ENCODE data around the gene ZFYVE28. TPM values are rescaled to one million over a fixed set of nuclear protein-coding genes. Genes with fewer than 3 reads are reported as not detected.

The ZFYVE28 gene
- total and polyA plus RNA-seq, 2 experiments from 2014 or later: 4.6 to 9.6 TPM

- Histone ChIP-seq H4K20me1 (ENCODE audit: insufficient read depth) (no peaks in the 10 kb centered on the region; the same call in 1 of the 2 replicates), H3K4me1 (ENCODE audit: insufficient read depth) (0 out of 2 replicates have a peak, but pooled peaks cover 8% of the 10 kb centered on the region), H3K9ac (no peak overlapping the region), H3K36me3 (ENCODE audit: low read depth) (peaks cover 4% of the 10 kb centered on the region; the same call in 1 of the 2 replicates), H2AFZ (no peak overlapping the region), H3K4me2 (ENCODE audit: unreplicated experiment) (no peak overlapping the region), H3K9me3 (ENCODE audit: low read depth) (no peaks in the 10 kb centered on the region), H3K9me2 (ENCODE audit: insufficient read depth) (no peaks in the 10 kb centered on the region), H3K79me2 (ENCODE audit: insufficient read depth) (peaks cover 67% of the 10 kb centered on the region), H3K4me3 (no peak overlapping the region), H3K27me3 (replicated peaks; ENCODE audit: insufficient read depth) (no peaks in the 10 kb centered on the region), H3K27ac (no peak overlapping the region), H3F3A (ENCODE audit: insufficient read depth) (no peaks in the 10 kb centered on the region)
- DNase-seq: no peak
- in situ Hi-C loops (cut with MboI): no loop called here
- 73 to 78% methylated on average over 13 of the region's 13 CpGs for WGBS, 2 experiments (ENCODE audit: low coverage in 1 of 2, low lambda C conversion rate in 2 of 2, missing lambda C conversion rate in 2 of 2)
- no peak for TF ChIP-seq EZH2phosphoT487 (IDR thresholded peaks at IDR 0.05; ENCODE audit: insufficient read depth, low read depth)
- TF ChIP-seq EZH2 (IDR thresholded peaks at IDR 0.05; ENCODE audit: insufficient read depth, poor library complexity, severe bottlenecking): no peak
Observed at GRCh38 chr4:2259036-2259540, 159.4 kb downstream of the ZFYVE28 start.

GRCh38 chr4:2258091-2259035 lies 160.1 kb downstream of the ZFYVE28 start:
- H3K4me2 ChIP-seq (ENCODE audit: unreplicated experiment): no peak overlapping the region
- TF ChIP-seq EZH2phosphoT487 (IDR thresholded peaks at IDR 0.05; ENCODE audit: insufficient read depth, low read depth): no peak
- TF ChIP-seq EZH2 (IDR thresholded peaks at IDR 0.05; ENCODE audit: insufficient read depth, poor library complexity, severe bottlenecking): no peak
- H3K9me3 ChIP-seq (ENCODE audit: low read depth): no peaks in the 10 kb centered on the region
- peaks cover 74% of the 10 kb centered on the region for H3K79me2 ChIP-seq (ENCODE audit: insufficient read depth)
- H3K9me2 ChIP-seq (ENCODE audit: insufficient read depth): no peaks in the 10 kb centered on the region
- in situ Hi-C loops (cut with MboI): no loop called here
- H2AFZ ChIP-seq: no peak overlapping the region
- H3K4me1 ChIP-seq (ENCODE audit: insufficient read depth): 0 out of 2 replicates have a peak, but pooled peaks cover 8% of the 10 kb centered on the region
- no peak for DNase-seq
- H3K27ac ChIP-seq: no peak overlapping the region
- peaks cover 4% of the 10 kb centered on the region; the same call in 1 of the 2 replicates for H3K36me3 ChIP-seq (ENCODE audit: low read depth)
- 76 to 85% methylated on average over 13 to 17 of the region's 18 CpGs for WGBS, 2 experiments (ENCODE audit: low coverage in 1 of 2, low lambda C conversion rate in 2 of 2, missing lambda C conversion rate in 2 of 2)
- no peaks in the 10 kb centered on the region for H3F3A ChIP-seq (ENCODE audit: insufficient read depth)
- no peak overlapping the region for H3K4me3 ChIP-seq
- no peak overlapping the region for H3K9ac ChIP-seq
- H4K20me1 ChIP-seq (ENCODE audit: insufficient read depth): no peaks in the 10 kb centered on the region; the same call in 1 of the 2 replicates
- H3K27me3 ChIP-seq (replicated peaks; ENCODE audit: insufficient read depth): no peaks in the 10 kb centered on the region

- Histone ChIP-seq H3K4me3 (no peak overlapping the region), H3K9ac (no peak overlapping the region), H3K27ac (no peak overlapping the region), H3K79me2 (ENCODE audit: insufficient read depth) (peaks cover 79% of the 10 kb centered on the region), H4K20me1 (ENCODE audit: insufficient read depth) (no peaks in the 10 kb centered on the region; the same call in 1 of the 2 replicates), H3K9me2 (ENCODE audit: insufficient read depth) (no peaks in the 10 kb centered on the region), H3K4me1 (ENCODE audit: insufficient read depth) (0 out of 2 replicates have a peak, but pooled peaks cover 8% of the 10 kb centered on the region), H3K36me3 (ENCODE audit: low read depth) (peaks cover 4% of the 10 kb centered on the region; the same call in 1 of the 2 replicates), H3K9me3 (ENCODE audit: low read depth) (no peaks in the 10 kb centered on the region), H3K4me2 (ENCODE audit: unreplicated experiment) (no peak overlapping the region), H2AFZ (no peak overlapping the region), H3K27me3 (replicated peaks; ENCODE audit: insufficient read depth) (no peaks in the 10 kb centered on the region), H3F3A (ENCODE audit: insufficient read depth) (no peaks in the 10 kb centered on the region)
- 73 to 79% methylated on average over 14 of the region's 14 CpGs for WGBS, 2 experiments (ENCODE audit: low coverage in 1 of 2, low lambda C conversion rate in 2 of 2, missing lambda C conversion rate in 2 of 2)
- TF ChIP-seq EZH2phosphoT487 (IDR thresholded peaks at IDR 0.05; ENCODE audit: insufficient read depth, low read depth): no peak
- TF ChIP-seq EZH2 (IDR thresholded peaks at IDR 0.05; ENCODE audit: insufficient read depth, poor library complexity, severe bottlenecking): no peak
- DNase-seq: no peak
- in situ Hi-C loops (cut with MboI): no loop called here
Observed at GRCh38 chr4:2257361-2258081, 160.9 kb downstream of the ZFYVE28 start.

GRCh38 chr4:2256781-2257191 lies 161.7 kb downstream of the ZFYVE28 start:
- no peaks in the 10 kb centered on the region; the same call in 1 of the 2 replicates for H4K20me1 ChIP-seq (ENCODE audit: insufficient read depth)
- no peak overlapping the region for H2AFZ ChIP-seq
- 70 to 72% methylated on average over 11 to 12 of the region's 12 CpGs for WGBS, 2 experiments (ENCODE audit: low coverage in 1 of 2, low lambda C conversion rate in 2 of 2, missing lambda C conversion rate in 2 of 2)
- no peaks in the 10 kb centered on the region for H3K27me3 ChIP-seq (replicated peaks; ENCODE audit: insufficient read depth)
- peaks cover 4% of the 10 kb centered on the region; the same call in 1 of the 2 replicates for H3K36me3 ChIP-seq (ENCODE audit: low read depth)
- no peak for DNase-seq
- TF ChIP-seq EZH2 (IDR thresholded peaks at IDR 0.05; ENCODE audit: insufficient read depth, poor library complexity, severe bottlenecking) (no peak), EZH2phosphoT487 (IDR thresholded peaks at IDR 0.05; ENCODE audit: insufficient read depth, low read depth) (no peak)
- no peak overlapping the region for H3K4me3 ChIP-seq
- in situ Hi-C loops (cut with MboI): no loop called here
- H3K9me2 ChIP-seq (ENCODE audit: insufficient read depth): no peaks in the 10 kb centered on the region
- no peak overlapping the region for H3K4me2 ChIP-seq (ENCODE audit: unreplicated experiment)
- no peak overlapping the region for H3K9ac ChIP-seq
- no peaks in the 10 kb centered on the region for H3K9me3 ChIP-seq (ENCODE audit: low read depth)
- no peak overlapping the region for H3K27ac ChIP-seq
- peaks cover 79% of the 10 kb centered on the region for H3K79me2 ChIP-seq (ENCODE audit: insufficient read depth)
- 0 out of 2 replicates have a peak, but pooled peaks cover 8% of the 10 kb centered on the region for H3K4me1 ChIP-seq (ENCODE audit: insufficient read depth)
- H3F3A ChIP-seq (ENCODE audit: insufficient read depth): no peaks in the 10 kb centered on the region
